Neuronal stem cell (in vitro differentiated cells): Measurements from ENCODE around the gene KLK14.

Experiments used
- DNase-seq: peaks from one replicate; pipeline ENCODE4 v3.0.0-alpha.2; 2013; ENCODE audit warnings: low spot score
- H2AFZ ChIP-seq: one replicate; pipeline ENCODE4 v1.6.1; 2013; ENCODE audit warnings: mild to moderate bottlenecking, low read length, inconsistent platforms
- H2AK5ac ChIP-seq: 2 replicates; pipeline ENCODE4 v1.6.1; 2013; ENCODE audit warnings: low read depth, mild to moderate bottlenecking, inconsistent platforms, low read length, moderate library complexity, mixed read lengths
- H2BK120ac ChIP-seq: 2 replicates; pipeline ENCODE4 v1.6.1; 2013; ENCODE audit warnings: low read depth, mild to moderate bottlenecking, inconsistent platforms, low read length, moderate library complexity, mixed read lengths
- H2BK12ac ChIP-seq: one replicate; pipeline ENCODE4 v1.6.1; 2013; ENCODE audit warnings: low read length, inconsistent platforms
- H2BK15ac ChIP-seq: 2 replicates; pipeline ENCODE4 v1.6.1; 2013; ENCODE audit warnings: mild to moderate bottlenecking, low read length, inconsistent platforms, mixed read lengths
- H2BK5ac ChIP-seq: one replicate; pipeline ENCODE4 v1.6.1; 2013; ENCODE audit warnings: inconsistent platforms, mild to moderate bottlenecking, low read length, moderate library complexity
- H3K14ac ChIP-seq: one replicate; pipeline ENCODE4 v1.6.1; 2013; ENCODE audit warnings: low read length, inconsistent platforms
- H3K18ac ChIP-seq: 2 replicates; pipeline ENCODE4 v1.6.1; 2013; ENCODE audit warnings: low read length, inconsistent platforms
- H3K23ac ChIP-seq: 2 replicates; pipeline ENCODE4 v1.6.1; 2013; ENCODE audit warnings: low read depth, mild to moderate bottlenecking, mixed read lengths, low read length, inconsistent platforms; ENCODE audit not compliant: poor library complexity
- H3K27ac ChIP-seq: replicated peaks from 3 replicates; pipeline ENCODE4 v1.5.1; 2013; ENCODE audit warnings: low read length, inconsistent platforms
- H3K27me3 ChIP-seq, 3 experiments: 2 replicates each; pipeline ENCODE4 v1.6.1; 2013; ENCODE audit warnings: low read length in 3 of 3, mild to moderate bottlenecking in 2 of 3, inconsistent platforms in 1 of 3, low read depth in 1 of 3, mixed read lengths in 1 of 3, moderate library complexity in 1 of 3; ENCODE audit not compliant: control insufficient read depth in 3 of 3, insufficient read depth in 3 of 3
- H3K36me3 ChIP-seq, 2 donors: replicated peaks in 1 of 2; 2 replicates each; pipeline ENCODE4 v1.6.1; 2013; ENCODE audit warnings: low read length in 2 of 2; ENCODE audit not compliant: control insufficient read depth in 2 of 2, insufficient read depth in 2 of 2
- H3K4ac ChIP-seq: 2 replicates; pipeline ENCODE4 v1.6.1; 2013; ENCODE audit warnings: inconsistent platforms, mild to moderate bottlenecking, low read length, moderate library complexity
- H3K4me1 ChIP-seq, 2 donors: 1 replicate in 1 of 2; 2 replicates in 1 of 2; pipeline ENCODE4 v1.6.1; 2013; ENCODE audit warnings: low read length in 2 of 2, low read depth in 1 of 2; ENCODE audit not compliant: control insufficient read depth in 2 of 2, insufficient read depth in 1 of 2
- H3K4me2 ChIP-seq: one replicate; pipeline ENCODE4 v1.6.1; 2013; ENCODE audit warnings: mild to moderate bottlenecking, low read length, inconsistent platforms; ENCODE audit not compliant: insufficient read depth, poor library complexity, severe bottlenecking
- H3K4me3 ChIP-seq, 2 donors: 2 replicates each; pipeline ENCODE4 v1.5.1; 2013; ENCODE audit warnings: low read length in 2 of 2, mild to moderate bottlenecking in 2 of 2, inconsistent platforms in 1 of 2, moderate library complexity in 1 of 2
- H3K79me1 ChIP-seq: one replicate; pipeline ENCODE4 v1.6.1; 2013; ENCODE audit warnings: low read depth, mild to moderate bottlenecking, inconsistent platforms, low read length, moderate library complexity
- H3K9ac ChIP-seq: one replicate; pipeline ENCODE4 v1.6.1; 2013; ENCODE audit warnings: mild to moderate bottlenecking, low read depth, low read length, inconsistent platforms; ENCODE audit not compliant: poor library complexity
- H3K9me3 ChIP-seq, 2 donors: replicated peaks in 1 of 2; 2 replicates each; pipeline versions ENCODE3 to v1.6.1; 2013; ENCODE audit warnings: low read length in 2 of 2, mild to moderate bottlenecking in 2 of 2, inconsistent platforms in 1 of 2, low read depth in 1 of 2, mixed read lengths in 1 of 2, moderate library complexity in 1 of 2; ENCODE audit not compliant: control insufficient read depth in 2 of 2, insufficient read depth in 1 of 2
- H4K8ac ChIP-seq: one replicate; pipeline ENCODE4 v1.6.1; 2013; ENCODE audit warnings: low read depth, mild to moderate bottlenecking, inconsistent platforms, low read length, moderate library complexity
- H4K91ac ChIP-seq: one replicate; pipeline ENCODE4 v1.6.1; 2013; ENCODE audit warnings: low read length, low read depth, mild to moderate bottlenecking, inconsistent platforms; ENCODE audit not compliant: poor library complexity
- WGBS, 2 donors: extraction: QIAGEN DNeasy Blood & Tissue Kit; methylation state at CpG; one replicate each; pipeline ENCODE4 v1.1.7; 2013; ENCODE audit warnings: missing lambda C conversion rate in 2 of 2, mixed read lengths in 1 of 2; ENCODE audit not compliant: insufficient read length in 2 of 2, insufficient replicate concordance in 1 of 2; ENCODE audit errors: extremely low coverage in 2 of 2; 5-methylcytosine and 5-hydroxymethylcytosine counted together

The KLK14 gene

GRCh38 chr19:51098365-51099046 lies 15.8 kb upstream of the KLK14 start:
- no peaks in the 10 kb centered on the region for H3K27me3 ChIP-seq
- H4K8ac ChIP-seq = no peak overlapping the region
- H4K91ac ChIP-seq = no peak overlapping the region
- no peak overlapping the region for H3K14ac ChIP-seq
- no peak overlapping the region for H3K4me2 ChIP-seq
- H3K9me3 ChIP-seq = no peaks in the 10 kb centered on the region
- H2BK15ac ChIP-seq = no peak overlapping the region
- no peaks in the 10 kb centered on the region for H3K4me1 ChIP-seq
- WGBS, 2 donors = no CpG with 5 or more reads among the region's 78 CpGs
- H3K23ac ChIP-seq = no peak overlapping the region
- no peak overlapping the region for H2BK5ac ChIP-seq
- H3K36me3 ChIP-seq = peaks cover 6 to 39% of the 10 kb centered on the region in 2 donors
- no peak overlapping the region for H2AK5ac ChIP-seq
- no peak overlapping the region for H2BK12ac ChIP-seq
- no peaks in the 10 kb centered on the region for H3K79me1 ChIP-seq
- no peak overlapping the region for H3K27ac ChIP-seq
- no peak overlapping the region for H3K9ac ChIP-seq
- H3K18ac ChIP-seq = no peak overlapping the region
- no peak overlapping the region for H2AFZ ChIP-seq
- no peak overlapping the region for H2BK120ac ChIP-seq
- H3K4ac ChIP-seq = no peak overlapping the region
- no peak for DNase-seq
- H3K4me3 ChIP-seq = no peak overlapping the region

GRCh38 chr19:51097796-51098195 lies 15.1 kb upstream of the KLK14 start:
- Histone ChIP-seq H3K23ac (no peak overlapping the region), H3K14ac (no peak overlapping the region), H3K9ac (no peak overlapping the region), H2BK15ac (no peak overlapping the region), H2BK12ac (no peak overlapping the region), H3K4ac (no peak overlapping the region), H3K4me2 (no peak overlapping the region), H4K91ac (no peak overlapping the region), H2BK120ac (no peak overlapping the region), H3K9me3 (no peaks in the 10 kb centered on the region), H4K8ac (no peak overlapping the region), H2AFZ (no peak overlapping the region), H3K4me1 (no peaks in the 10 kb centered on the region), H3K4me3 (peak overlapping the region in 1 of 2 donors; percentile 66), H3K18ac (no peak overlapping the region), H3K27ac (no peak overlapping the region), H3K27me3 (no peaks in the 10 kb centered on the region), H2BK5ac (no peak overlapping the region), H2AK5ac (no peak overlapping the region), H3K79me1 (no peaks in the 10 kb centered on the region), H3K36me3 (peaks cover 6 to 34% of the 10 kb centered on the region in 2 donors)
- no CpG with 5 or more reads among the region's 20 CpGs for WGBS, 2 donors
- DNase-seq = no peak

- no peak overlapping the region for H3K4me3 ChIP-seq
- H3K27ac ChIP-seq = no peak overlapping the region
- H2BK120ac ChIP-seq = no peak overlapping the region
- no peaks in the 10 kb centered on the region for H3K79me1 ChIP-seq
- H3K4me1 ChIP-seq = no peaks in the 10 kb centered on the region
- no peak overlapping the region for H3K9ac ChIP-seq
- no peaks in the 10 kb centered on the region for H3K9me3 ChIP-seq
- H2AK5ac ChIP-seq = no peak overlapping the region
- H3K14ac ChIP-seq = no peak overlapping the region
- H3K36me3 ChIP-seq = peaks cover 2 to 29% of the 10 kb centered on the region in 2 donors
- H3K18ac ChIP-seq = no peak overlapping the region
- no peak overlapping the region for H3K4ac ChIP-seq
- WGBS, 2 donors = no CpG with 5 or more reads among the region's 8 CpGs
- H2BK12ac ChIP-seq = no peak overlapping the region
- DNase-seq = peak; percentile 42
- no peak overlapping the region for H2BK5ac ChIP-seq
- H4K91ac ChIP-seq = no peak overlapping the region
- no peak overlapping the region for H2AFZ ChIP-seq
- no peak overlapping the region for H3K4me2 ChIP-seq
- no peak overlapping the region for H4K8ac ChIP-seq
- no peak overlapping the region for H3K23ac ChIP-seq
- H3K27me3 ChIP-seq = peaks cover 0 to under 1% (median 0%) of the 10 kb centered on the region in 3 experiments
- no peak overlapping the region for H2BK15ac ChIP-seq
Observed at GRCh38 chr19:51097166-51097738, 14.6 kb upstream of the KLK14 start.

DNA sequence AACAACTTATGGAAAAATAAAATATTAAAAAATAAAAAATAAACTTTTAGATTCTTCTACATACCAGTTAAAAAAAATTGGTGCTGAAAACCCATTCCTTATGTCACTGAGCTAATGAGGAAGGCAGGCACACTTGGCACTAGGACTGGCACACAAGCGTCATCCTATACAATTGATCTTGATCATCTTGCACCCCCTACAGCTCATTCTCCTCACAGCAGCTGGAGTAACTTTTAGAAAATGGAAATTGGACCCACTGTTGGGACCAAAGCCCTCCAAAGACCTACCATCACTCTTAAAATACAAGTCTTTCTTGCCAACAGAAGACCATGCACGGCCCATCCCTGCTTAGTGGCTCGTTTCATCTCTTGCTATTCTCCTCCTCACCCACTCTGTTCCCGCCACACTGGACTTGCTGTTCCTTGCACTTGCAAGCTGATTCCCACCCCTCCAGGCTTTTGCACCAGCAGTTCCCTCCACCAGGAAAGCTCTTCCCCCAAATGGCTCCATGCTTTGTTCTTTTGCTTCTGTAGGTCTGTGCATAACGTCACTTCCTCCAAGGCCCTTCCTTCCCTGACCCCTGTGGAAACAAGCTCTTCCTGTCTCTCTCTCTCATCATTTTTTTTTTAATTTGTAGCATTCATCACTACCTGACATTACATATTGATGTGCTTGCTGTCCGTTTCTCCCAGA lies 13.9 kb upstream of the KLK14 start:
- Histone ChIP-seq H4K8ac (no peak overlapping the region), H3K14ac (no peak overlapping the region), H2AFZ (no peak overlapping the region), H3K9me3 (no peaks in the 10 kb centered on the region), H3K9ac (no peak overlapping the region), H3K18ac (no peak overlapping the region), H3K4ac (no peak overlapping the region), H3K23ac (no peak overlapping the region), H3K4me1 (no peaks in the 10 kb centered on the region), H2BK120ac (no peak overlapping the region), H3K27ac (no peak overlapping the region), H3K4me3 (no peak overlapping the region), H3K36me3 (peaks cover 2 to 27% of the 10 kb centered on the region in 2 donors), H2AK5ac (no peak overlapping the region), H2BK15ac (no peak overlapping the region), H3K4me2 (no peak overlapping the region), H2BK12ac (no peak overlapping the region), H4K91ac (no peak overlapping the region), H3K79me1 (no peaks in the 10 kb centered on the region), H2BK5ac (no peak overlapping the region), H3K27me3 (peaks cover 0 to 3% (median 0%) of the 10 kb centered on the region in 3 experiments)
- no peak for DNase-seq
- no CpG with 5 or more reads among the region's 6 CpGs for WGBS, 2 donors
